ENCODE measurements around the gene PROX1.

DNA sequence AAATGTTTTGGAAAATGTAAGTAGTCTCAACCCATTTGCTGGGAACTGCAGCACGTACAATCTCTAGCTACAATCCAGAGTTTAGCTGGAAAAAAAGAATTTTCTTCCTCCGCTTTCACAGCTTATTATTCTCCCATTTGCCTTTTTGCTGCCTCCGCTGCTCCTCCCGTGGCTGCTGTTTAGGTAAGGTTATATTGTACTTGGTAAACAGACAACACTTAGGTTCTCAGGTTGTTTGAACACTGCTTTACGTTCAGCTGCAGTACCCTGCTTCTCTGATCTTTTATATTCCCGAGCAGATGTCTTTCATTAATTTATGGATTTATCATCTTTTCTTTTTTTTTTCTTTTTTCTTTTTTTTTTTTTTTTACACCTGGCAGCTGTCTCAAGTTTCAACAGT, 14.3 kb downstream of the PROX1 start:
- TF ChIP-seq ZC3H10 (CRISPR knock-in tag; IDR thresholded peaks at IDR 0.05) (no peak), PPARA (CRISPR knock-in tag; IDR thresholded peaks at IDR 0.05; ENCODE audit: borderline replicate concordance) (no peak), ISL1 (CRISPR knock-in tag; IDR thresholded peaks at IDR 0.05) (no peak)
- TF ChIP-seq, protein P1, sequence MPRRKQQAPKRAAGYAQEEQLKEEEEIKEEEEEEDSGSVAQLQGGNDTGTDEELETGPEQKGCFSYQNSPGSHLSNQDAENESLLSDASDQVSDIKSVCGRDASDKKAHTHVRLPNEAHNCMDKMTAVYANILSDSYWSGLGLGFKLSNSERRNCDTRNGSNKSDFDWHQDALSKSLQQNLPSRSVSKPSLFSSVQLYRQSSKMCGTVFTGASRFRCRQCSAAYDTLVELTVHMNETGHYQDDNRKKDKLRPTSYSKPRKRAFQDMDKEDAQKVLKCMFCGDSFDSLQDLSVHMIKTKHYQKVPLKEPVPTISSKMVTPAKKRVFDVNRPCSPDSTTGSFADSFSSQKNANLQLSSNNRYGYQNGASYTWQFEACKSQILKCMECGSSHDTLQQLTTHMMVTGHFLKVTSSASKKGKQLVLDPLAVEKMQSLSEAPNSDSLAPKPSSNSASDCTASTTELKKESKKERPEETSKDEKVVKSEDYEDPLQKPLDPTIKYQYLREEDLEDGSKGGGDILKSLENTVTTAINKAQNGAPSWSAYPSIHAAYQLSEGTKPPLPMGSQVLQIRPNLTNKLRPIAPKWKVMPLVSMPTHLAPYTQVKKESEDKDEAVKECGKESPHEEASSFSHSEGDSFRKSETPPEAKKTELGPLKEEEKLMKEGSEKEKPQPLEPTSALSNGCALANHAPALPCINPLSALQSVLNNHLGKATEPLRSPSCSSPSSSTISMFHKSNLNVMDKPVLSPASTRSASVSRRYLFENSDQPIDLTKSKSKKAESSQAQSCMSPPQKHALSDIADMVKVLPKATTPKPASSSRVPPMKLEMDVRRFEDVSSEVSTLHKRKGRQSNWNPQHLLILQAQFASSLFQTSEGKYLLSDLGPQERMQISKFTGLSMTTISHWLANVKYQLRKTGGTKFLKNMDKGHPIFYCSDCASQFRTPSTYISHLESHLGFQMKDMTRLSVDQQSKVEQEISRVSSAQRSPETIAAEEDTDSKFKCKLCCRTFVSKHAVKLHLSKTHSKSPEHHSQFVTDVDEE (CRISPR knock-in tag; IDR thresholded peaks at IDR 0.05), result no peak
- TF ChIP-seq, protein P2, sequence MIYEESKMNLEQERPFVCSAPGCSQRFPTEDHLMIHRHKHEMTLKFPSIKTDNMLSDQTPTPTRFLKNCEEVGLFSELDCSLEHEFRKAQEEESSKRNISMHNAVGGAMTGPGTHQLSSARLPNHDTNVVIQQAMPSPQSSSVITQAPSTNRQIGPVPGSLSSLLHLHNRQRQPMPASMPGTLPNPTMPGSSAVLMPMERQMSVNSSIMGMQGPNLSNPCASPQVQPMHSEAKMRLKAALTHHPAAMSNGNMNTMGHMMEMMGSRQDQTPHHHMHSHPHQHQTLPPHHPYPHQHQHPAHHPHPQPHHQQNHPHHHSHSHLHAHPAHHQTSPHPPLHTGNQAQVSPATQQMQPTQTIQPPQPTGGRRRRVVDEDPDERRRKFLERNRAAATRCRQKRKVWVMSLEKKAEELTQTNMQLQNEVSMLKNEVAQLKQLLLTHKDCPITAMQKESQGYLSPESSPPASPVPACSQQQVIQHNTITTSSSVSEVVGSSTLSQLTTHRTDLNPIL (CRISPR knock-in tag; IDR thresholded peaks at IDR 0.05; ENCODE audit: low read depth), result no peak
- TF ChIP-seq, protein P3, sequence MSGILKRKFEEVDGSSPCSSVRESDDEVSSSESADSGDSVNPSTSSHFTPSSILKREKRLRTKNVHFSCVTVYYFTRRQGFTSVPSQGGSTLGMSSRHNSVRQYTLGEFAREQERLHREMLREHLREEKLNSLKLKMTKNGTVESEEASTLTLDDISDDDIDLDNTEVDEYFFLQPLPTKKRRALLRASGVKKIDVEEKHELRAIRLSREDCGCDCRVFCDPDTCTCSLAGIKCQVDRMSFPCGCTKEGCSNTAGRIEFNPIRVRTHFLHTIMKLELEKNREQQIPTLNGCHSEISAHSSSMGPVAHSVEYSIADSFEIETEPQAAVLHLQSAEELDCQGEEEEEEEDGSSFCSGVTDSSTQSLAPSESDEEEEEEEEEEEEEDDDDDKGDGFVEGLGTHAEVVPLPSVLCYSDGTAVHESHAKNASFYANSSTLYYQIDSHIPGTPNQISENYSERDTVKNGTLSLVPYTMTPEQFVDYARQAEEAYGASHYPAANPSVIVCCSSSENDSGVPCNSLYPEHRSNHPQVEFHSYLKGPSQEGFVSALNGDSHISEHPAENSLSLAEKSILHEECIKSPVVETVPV (CRISPR knock-in tag; IDR thresholded peaks at IDR 0.05), result no peak
